Left lobe of liver (tissue), 2 donors: ENCODE results near the gene NR3C1. TPM values are rescaled to one million over a fixed set of nuclear protein-coding genes. Genes with fewer than 3 reads are reported as not detected.

Experiments used
- ATAC-seq: fragments of 200-7000 bp; cut with Tn5 transposase; one replicate; pipeline ENCODE4 v1.9.1; 2020; ENCODE audit warnings: mild to moderate bottlenecking, moderate library complexity
- DNase-seq: peaks from one replicate; pipeline ENCODE4 v3.0.0-alpha.2; 2020; ENCODE audit warnings: low spot score
- total RNA-seq: library from RNA; stranded (reverse); gene quantifications from one replicate; pipeline ENCODE4 v1.2.1, GENCODE V29; 2021
- donor health status: DM: no; HTN: no; CAD: no; lungs with moderate emphysema.
- donor health status: DM: no; HTN: yes; CAD: no.

NR3C1 gene
- total RNA-seq, 1 donor from 2014 or later, result 46.6 TPM

GRCh38 chr5:143315214-143315613 is 88.3 kb downstream of the NR3C1 start:
- no peak for DNase-seq
- no peak for ATAC-seq

- ATAC-seq (no peak), DNase-seq (no peak)
These were observed 88.8 kb downstream of the NR3C1 start for GRCh38 chr5:143314659-143315058.

DNA sequence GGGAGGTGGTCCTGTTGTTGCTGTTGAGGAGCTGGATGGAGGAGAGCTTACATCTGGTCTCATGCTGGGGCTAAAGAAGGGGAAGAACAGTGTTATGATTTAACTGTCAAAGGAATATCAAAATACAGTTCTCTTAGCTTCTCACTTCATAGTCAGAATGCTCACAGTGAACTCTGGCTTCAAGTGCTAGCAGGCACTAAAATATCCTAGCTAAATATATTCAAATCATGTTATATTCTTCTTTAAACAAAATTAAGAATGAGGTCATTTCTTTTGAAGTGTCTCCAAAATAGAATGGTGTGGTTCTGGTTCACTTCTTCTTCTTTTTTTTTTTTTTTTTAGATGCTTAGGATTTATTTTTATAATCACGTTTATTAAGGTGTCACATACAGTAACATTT is 89.4 kb downstream of the NR3C1 start:
- no peak for DNase-seq
- no peak for ATAC-seq

GRCh38 chr5:143313298-143313852 is 90.1 kb downstream of the NR3C1 start:
- ATAC-seq (no peak), DNase-seq (no peak)

GRCh38 chr5:143312822-143313221 is 90.7 kb downstream of the NR3C1 start:
- ATAC-seq, result no peak
- DNase-seq, result no peak

DNA sequence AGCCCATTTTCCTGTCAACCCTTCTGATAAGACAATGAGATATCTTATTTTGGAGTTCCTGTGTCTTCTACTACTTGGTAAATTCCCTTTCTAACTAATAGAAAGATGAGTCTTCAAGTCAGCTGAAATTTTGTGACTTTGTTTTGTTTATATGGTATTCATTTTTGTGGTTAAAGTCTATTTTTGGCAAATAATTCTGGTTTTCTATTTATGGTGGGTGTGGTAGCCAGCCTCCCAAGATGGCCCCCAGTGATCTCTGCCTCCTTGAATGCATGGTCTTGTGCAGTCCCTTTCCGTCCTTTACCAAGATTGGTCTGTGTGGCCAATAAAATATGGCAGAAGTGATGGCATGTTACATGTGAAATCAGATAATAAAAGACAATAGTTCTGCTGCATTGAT is 91.5 kb downstream of the NR3C1 start:
- DNase-seq (no peak), ATAC-seq (no peak)

- DNase-seq (no peak), ATAC-seq (no peak)
These were observed 92.1 kb downstream of the NR3C1 start for GRCh38 chr5:143311428-143311827.

- DNase-seq (no peak), ATAC-seq (no peak)
These were observed 93.6 kb downstream of the NR3C1 start for GRCh38 chr5:143309661-143310431.

DNA sequence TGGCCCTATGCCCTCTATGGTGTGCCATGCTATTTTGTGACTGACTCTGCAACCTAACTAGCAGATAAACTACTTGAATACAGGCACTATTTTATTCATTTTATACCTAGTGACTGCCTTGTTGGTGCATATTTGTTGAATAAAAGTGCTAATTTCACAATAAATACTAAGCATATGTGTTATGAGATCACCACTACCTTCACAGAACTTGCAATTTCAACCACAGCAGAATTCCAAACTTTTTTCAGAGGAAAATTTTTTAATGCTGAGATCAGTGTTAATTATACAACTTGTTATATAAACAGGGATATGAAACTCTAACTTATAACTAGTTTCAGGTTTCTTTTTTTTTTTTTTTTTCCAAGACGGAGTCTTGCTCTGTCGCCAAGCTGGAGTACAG is 94.8 kb downstream of the NR3C1 start:
- DNase-seq (no peak), ATAC-seq (no peak)

DNA sequence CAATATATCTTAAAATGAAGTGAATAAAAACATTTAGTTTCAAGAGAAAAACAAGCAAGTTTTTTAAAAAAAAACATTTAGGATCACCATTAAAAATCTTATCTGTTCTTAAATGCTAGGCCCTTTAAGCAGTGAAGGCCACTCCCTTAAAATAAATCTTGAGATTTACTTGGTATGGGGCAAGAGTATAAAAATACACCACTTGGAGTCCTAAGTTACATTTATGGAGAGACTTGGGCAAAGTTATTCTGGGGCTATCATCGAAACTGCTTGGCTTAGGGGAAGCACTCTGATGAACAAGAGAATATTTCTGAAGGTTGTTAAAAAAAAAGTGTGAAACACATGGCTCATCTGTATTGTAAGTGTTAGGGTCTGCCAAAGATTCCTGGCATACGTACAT is 97.4 kb downstream of the NR3C1 start:
- ATAC-seq (no peak), DNase-seq (no peak)

DNA sequence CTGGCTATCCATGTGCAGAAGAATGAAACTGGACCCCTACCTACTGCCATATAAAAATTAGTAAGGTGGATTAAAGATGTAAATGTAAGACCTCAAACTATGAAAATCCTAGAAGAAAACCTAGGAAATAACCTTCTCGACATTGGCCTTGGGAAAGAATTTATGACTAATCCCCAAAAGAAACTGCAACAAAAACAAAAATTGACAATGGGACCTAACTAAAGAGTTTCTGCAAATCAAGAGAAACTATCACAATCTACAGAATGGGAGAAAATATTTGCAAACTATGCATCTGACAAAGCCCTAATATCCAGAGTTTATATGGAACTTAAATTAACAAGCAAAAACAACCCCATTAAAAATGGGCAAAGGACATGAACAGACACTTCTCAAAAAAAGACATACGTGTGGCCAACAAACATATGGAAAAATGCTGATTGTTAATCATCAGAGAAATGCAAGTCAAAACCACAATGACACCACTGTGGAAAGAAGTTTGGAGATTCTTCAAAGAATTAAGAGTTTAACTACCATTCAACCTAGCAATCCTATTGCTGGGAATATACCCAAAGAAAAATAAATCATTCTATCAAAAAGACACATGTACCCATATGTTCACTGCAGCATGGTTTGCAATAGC is 98.5 kb downstream of the NR3C1 start:
- ATAC-seq (no peak), DNase-seq (no peak)

- no peak for DNase-seq
- no peak for ATAC-seq
These were observed 101.0 kb downstream of the NR3C1 start for GRCh38 chr5:143302341-143303045.

GRCh38 chr5:143297756-143298155 is 105.7 kb downstream of the NR3C1 start:
- ATAC-seq, result no peak
- DNase-seq, result no peak

GRCh38 chr5:143290125-143290524 is 113.4 kb downstream of the NR3C1 start:
- DNase-seq, result peak; percentile 49
- ATAC-seq, result peak; percentile 88

DNA sequence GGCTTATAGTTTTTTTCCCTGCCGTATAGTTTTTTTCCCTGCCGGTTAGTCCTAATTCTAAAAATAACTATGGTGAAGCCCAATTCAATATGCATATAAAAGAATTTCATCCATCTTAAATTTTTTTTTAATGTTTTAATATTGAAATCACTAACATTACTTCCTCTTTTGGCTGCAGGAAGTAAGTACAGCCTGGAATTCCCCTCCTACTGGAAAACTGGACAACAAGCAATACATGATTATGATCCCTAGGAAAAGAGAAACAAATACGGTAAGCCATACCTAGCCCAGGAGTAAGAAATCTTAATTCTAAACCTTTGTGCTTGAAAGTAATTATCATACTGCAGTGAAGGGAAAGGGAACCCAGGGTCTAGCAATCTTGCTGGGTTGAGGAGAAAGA is 119.0 kb downstream of the NR3C1 start:
- DNase-seq (no peak), ATAC-seq (no peak)

DNA sequence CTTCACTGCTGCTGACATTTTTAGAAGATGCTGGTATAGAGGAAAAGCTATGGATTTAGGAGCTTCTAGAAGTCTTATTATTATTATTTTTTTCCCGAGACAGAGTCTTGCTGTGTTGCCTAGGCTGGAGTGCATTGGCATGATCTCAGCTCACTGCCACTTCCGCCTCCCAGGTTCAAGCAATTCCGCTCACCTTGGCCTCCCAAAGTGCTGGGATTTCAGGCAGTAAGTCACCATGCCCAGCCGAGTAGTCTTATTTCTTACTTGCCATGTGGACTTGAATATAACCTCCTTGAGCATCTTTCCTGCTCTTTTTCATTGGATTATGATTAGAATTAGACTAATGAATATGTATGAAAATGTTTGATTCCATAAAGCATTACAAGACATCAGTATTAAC is 119.5 kb downstream of the NR3C1 start:
- ATAC-seq (no peak), DNase-seq (no peak)

DNA sequence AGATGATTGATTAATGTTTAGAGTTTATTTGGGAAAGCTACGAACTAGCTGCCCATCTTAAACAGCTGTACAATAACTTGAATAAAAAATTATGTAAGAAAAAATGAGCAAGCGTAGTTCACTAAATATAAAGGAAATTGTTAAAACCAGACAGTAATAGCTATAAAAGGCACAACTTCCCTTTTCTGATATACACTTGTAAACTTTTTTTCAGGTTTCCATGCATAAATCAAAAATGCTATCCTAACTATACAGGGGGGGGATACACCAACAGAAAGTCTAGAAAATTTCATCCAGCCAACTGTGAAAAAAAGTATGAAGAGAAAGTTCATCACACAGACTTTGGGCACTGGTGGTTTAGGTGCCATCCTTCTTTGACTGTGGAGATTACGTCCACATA is 122.3 kb downstream of the NR3C1 start:
- no peak for DNase-seq
- no peak for ATAC-seq

DNA sequence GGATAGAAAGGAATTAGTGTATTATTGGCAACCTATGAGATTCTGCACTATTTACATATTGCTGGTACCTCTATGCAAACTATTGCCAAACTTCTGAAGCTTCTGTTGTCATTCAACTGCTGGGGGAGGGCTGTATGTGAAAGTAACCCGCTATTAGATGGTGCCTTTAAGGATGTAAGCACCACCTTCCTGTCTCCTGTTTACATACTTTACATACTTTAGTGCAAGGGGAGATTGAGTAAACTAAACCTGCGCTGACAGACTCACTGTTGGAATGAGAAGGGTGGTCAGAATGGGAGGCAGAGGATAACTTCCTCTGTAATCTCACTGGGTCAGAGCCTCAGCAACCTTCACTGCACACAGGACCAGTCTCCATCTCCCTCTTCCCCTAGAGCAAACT is 123.8 kb downstream of the NR3C1 start:
- ATAC-seq, result peak; percentile 92
- DNase-seq, result no peak

DNA sequence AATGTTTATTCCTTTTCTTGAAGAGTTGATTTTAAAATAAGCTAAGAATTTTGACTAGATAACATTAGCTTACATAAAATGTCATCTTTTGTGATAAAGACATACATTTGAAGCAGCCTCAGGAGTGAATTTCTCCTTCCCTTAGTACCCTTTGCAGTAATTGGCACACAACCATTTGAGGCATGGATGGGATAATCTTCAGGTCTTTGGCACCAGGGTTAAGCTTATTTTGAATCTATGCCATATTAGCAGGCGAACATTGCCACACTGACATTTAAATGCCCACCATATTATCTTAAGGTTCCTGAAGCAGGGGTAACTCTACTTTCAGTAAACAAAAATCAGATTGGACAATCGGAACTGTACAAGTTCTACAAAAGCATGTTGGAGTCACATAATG is 126.0 kb downstream of the NR3C1 start:
- DNase-seq, result no peak
- peak; percentile 21 for ATAC-seq

GRCh38 chr5:143275512-143276363 is 127.7 kb downstream of the NR3C1 start:
- ATAC-seq, result no peak
- no peak for DNase-seq

GRCh38 chr5:143274952-143275351 is 128.5 kb downstream of the NR3C1 start:
- no peak for DNase-seq
- ATAC-seq, result no peak
